ENCODE data around the gene B3GNT3. TPM values are rescaled to one million over a fixed set of nuclear protein-coding genes. Genes with fewer than 3 reads are reported as not detected.

The B3GNT3 gene
- polyA plus RNA-seq, 3 donors, result 0.55 to 3.1 (median 0.67) TPM

DNA sequence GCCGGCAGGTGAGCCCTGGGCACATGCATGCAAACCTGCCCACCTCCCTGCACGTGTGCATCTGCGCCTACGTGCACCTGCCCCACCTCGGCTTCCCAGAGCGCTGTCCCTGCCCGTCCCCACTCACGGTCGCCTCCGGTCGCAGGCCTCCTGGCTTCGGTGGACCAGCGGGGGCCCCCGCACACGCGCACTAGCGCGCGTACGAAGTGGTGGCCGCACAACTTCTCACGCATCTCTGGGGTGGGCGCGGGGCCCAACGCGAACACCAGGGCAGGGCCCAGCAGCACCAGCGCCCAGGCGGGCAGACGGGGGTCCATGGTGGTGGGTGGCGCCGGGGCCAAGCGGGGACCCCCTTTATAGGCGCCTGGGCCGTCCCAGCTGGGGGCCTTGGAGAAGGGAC, 26.3 kb downstream of the B3GNT3 start, which contains the start of gene INSL3:
Gene INSL3 (minus strand): TSS at position 330 of the 400 bp plus-strand sequence. CDS start 13 bp downstream, at position 317.
- no peak within 1 kb of the TSS for H3K27ac ChIP-seq (ENCODE audit: low read depth, low read length)

DNA sequence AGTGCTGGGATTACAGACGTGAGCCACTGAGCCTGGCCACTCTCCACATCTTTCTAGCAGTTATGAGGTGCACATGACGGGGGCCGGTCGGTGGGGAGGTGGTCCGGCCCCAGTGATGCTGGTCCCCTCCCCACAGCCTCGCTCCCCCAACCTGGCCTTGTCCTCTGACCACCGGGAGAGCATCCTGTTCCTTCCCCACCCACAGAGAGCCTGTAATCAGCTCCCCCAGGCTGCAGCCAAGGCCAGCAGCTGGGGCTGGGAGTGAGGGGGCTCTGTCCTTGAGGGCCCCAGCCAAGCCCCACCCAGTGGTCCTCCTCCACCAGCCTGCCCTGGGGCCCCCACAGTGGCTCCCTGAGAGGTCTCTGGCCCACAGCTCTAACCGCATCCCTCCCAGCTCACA, 29.4 kb downstream of the B3GNT3 start:
- WGBS, 3 donors, result 50 to 71% (median 58%) methylated on average over 8 of the region's 8 CpGs
- H3K27ac ChIP-seq (ENCODE audit: low read depth, low read length), result no peak overlapping the region

More for the DNA sequence above, 26.3 kb downstream of the B3GNT3 start, which contains the start of gene INSL3:
- 64 to 76% (median 65%) methylated on average over 34 of the region's 34 CpGs for WGBS, 3 donors

DNA sequence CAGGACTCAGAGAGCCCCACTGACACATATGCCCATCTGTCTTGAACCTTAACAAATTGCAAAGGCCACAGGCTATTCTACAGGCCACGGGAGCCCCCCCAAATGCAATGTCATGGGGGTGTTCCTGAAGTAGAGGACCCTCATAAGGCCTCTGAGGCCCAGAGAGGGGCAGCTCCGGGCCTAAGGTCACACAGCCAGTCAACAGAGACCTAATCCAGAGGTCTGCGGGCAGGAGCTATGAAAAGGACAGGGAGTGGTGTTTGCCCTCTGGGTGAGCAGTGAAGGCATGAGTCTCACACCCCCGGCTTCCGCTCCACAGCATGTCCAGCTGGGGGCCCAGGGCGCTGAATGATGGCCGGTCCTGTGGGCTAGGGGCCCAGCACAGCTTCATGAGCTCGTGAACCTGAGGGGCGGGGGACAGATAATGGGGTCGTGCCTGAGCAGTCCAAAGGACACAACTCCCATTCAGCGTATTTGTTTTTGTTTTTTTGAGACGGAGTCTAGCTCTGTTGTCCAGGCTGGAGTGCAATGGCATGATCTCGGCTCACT, 31.6 kb downstream of the B3GNT3 start:
- no peak overlapping the region for H3K27ac ChIP-seq (ENCODE audit: low read depth, low read length)
- 69 to 95% (median 89%) methylated on average over 13 of the region's 13 CpGs for WGBS, 3 donors

DNA sequence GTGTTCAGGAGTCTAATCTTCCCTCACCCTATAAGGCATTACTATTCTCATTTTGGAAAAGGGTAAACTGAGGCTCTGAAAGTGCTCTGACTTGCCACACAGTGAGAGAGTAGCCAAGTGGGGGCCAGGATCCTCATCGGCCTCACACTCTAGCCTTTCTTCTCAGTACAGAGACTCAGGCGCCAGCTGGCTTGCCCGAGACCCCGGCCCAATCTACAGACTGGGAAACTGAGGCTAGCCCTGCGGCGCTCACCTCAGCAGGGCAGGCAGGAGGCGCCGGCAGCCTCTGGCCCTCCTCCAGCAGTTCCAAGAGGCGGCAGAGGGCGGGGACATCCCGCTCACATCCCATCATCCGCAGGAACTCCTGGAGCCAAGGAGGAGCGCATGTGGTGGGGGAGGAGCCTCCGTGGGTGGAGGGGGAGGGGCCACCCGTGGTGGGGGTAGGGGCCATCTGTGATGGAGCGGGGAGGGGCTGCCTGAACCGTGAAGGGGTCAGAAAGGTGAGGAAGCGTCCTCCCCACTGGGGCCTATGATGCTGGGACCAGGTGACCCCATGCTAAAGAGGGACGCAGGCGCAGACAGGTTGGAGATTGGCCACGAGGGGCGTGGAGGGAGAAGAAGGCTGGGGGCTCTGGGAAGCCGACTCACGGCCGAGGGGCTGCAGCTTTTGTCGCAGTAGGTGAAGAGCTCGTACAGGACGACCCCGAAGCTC, 35.1 kb downstream of the B3GNT3 start:
- H3K27ac ChIP-seq (ENCODE audit: low read depth, low read length), result no peak overlapping the region
- 14 to 49% (median 45%) methylated on average over 29 of the region's 29 CpGs for WGBS, 3 donors

DNA sequence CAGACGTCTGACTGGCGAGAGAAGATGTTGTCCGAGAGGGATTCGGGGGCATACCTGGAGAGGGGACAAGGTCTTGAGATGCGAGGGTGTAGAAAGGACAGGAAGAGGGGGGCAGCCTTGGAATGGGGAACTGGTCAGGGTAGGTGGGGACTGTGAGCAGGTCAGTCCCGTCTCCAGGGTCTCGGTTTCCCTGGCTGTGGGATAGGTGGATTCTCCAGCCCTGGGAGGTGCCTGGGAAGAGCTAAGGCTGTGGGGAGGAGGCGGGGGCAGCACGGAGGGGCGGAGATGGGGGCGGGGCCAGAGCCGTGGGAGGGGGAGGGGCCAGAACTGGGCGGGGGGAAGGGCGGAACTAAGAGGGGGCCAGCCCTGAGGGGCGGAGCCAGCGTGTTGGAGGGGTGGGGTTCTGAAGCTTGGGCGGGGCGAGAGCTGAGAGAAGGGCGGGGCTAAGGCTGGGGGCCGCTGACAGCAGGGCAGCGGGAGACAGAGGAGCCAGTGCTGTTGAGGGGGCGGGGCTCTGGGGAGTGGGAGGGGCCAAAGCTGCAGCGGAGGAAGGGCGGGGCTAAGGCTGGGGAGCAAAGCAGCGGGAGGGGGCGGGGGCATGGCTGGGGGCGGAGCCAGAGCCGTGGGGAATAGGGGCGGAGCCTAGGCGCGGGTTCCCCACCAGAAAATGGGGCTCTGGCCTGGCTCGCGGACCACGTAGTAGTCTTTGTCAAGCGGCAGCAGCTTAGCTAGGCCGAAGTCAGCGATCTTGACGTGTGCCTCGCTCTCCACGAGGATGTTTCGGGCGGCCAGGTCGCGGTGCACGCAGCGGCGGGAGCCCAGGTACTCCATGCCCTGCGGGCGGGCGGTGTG, 35.9 kb downstream of the B3GNT3 start:
- H3K27ac ChIP-seq (ENCODE audit: low read depth, low read length), result no peak overlapping the region
- WGBS, 3 donors, result 8 to 56% (median 47%) methylated on average over 47 to 50 of the region's 50 CpGs

DNA sequence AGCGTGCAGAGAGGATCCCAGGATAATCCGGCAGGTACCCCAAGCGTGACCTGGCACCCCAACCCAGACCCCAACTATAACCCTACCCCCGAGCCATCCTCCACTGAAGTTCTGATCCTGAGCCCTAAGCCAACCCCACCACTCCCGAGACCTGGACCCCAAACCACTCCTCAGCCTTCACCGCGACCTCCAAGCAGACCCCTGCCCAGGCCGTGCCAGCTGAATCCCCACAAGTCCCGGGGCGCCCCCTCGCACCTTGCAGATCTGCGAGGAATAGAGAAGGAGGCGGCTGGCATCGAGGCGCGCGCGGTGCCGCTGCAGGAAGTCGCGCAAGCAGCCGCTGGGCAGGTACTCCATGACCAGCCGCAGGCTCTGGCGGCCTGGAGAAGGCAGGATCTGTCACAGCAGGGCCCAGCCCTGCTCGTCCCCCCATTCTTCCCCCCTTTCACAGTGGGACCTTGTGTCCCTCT, 36.5 kb downstream of the B3GNT3 start:
- 22 to 76% (median 66%) methylated on average over 25 of the region's 25 CpGs for WGBS, 3 donors
- no peak overlapping the region for H3K27ac ChIP-seq (ENCODE audit: low read depth, low read length)

DNA sequence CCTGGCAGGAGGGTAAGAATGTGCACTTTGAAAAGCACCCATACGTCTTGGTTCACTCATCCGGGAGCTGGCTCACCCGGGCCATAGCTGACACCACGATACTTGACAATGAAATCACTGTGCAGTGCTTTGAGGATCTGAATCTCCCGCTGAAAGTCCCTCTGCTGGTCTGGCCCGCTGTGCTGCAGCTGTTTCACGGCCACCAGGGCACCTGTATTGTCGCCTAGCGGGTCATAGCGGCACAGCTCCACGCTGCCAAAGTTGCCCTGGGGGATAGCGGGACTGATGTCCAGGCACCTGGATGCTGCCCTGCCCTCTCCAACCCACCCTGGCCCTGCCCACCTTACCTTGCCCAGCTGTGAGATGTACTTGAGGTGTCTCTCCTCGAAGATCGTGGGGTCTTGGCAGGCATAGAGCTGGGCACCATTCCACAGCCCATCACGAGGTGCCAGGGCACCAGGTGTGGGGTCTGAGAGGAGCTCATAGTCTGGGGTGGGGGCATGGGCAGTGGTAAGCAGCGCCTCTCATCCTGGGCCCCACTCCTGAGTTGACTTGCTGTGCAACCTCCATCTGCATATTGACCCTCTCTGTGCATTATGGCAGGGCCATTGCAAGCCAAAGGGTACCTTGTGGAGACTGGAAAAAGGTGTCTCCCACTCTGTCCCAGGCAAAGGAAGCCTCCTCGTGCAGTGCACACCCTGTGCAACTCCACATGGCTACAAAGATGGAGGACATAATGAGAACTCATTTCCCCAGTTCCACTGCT, 37.7 kb downstream of the B3GNT3 start:
- H3K27ac ChIP-seq (ENCODE audit: low read depth, low read length), result no peak overlapping the region
- 84 to 93% (median 89%) methylated on average over 17 of the region's 17 CpGs for WGBS, 3 donors

DNA sequence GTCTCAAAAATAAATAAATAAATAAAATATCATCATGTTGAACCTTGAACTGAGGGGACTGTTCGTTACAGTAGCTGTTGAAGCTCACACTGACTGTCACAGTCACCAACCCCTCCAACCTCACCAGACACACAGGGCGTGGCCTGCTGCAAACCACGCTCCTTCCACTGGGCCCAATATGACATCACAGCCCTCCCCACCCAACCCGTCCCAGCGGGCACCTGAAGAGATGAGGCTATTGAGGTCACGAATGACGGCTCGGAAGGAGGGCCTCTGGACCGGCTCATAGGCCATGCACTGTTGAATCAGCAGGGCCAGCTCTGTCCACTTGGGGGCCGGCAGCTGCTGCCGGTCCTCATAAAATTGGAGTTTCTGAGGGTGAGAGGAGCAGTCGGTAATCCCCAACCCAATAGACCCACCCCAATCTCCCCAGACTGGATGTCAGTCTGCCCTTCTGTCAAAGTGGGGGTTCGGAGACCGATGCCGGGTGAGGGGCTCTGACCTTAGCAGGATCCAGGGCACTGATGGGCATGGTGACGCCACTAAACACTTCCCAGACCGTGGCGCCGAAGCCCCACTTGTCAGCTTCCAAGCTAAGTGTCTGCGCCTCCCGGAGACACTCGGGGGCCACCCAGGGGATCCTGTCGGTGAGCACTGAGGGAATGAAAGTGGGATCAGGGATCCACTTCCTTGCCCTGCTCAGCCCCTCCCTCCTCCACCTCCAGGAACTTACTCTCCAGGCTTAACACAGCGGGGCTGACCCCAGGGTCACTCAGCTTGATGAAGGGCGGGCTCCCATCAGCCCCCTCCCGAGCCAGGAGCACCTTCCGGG, 39.6 kb downstream of the B3GNT3 start:
- WGBS, 3 donors, result 67 to 88% (median 85%) methylated on average over 27 of the region's 27 CpGs

DNA sequence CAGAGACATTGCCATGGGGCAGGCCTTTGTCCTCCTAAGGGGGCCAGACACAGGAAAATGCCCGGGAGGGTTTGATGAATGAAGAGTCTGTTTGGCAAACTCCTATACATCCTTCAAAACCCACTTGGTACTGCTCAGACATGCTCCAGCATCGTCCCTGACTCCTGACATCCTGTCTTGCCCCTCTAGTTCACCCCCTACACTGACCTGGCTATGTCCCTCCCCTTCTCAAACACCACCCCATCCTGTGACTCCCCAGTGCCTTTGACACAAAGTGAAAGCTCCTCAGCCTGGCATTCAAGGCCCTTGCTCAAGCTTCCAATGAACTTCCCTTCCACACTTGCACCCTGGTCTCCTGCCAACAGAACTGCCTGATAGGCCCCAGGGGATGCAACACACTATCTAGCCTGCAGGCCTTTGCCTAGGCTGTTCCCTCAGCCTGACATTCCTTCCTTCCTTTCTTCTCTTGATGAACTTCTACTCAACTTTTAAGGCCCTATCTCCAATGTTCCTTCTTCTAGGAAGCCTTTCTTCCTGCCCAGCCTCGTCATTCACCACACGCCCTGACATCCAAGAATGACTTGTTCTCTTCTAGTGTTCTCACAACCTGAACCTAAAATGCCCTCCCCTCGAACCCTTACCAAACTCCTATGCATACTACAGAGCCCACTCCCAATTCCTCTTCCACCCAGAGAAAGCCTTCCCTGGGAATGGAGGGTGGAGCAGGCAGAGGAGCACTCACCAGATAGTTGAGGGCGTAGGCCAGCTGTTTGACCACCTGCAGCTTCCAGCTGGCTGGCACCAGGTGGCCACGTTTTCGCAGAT, 40.5 kb downstream of the B3GNT3 start:
- 65 to 85% (median 74%) methylated on average over 8 of the region's 8 CpGs for WGBS, 3 donors
- no peak overlapping the region for H3K27ac ChIP-seq (ENCODE audit: low read depth, low read length)

More for the DNA sequence above, 39.6 kb downstream of the B3GNT3 start:
- H3K27ac ChIP-seq (ENCODE audit: low read depth, low read length), result no peak overlapping the region

DNA sequence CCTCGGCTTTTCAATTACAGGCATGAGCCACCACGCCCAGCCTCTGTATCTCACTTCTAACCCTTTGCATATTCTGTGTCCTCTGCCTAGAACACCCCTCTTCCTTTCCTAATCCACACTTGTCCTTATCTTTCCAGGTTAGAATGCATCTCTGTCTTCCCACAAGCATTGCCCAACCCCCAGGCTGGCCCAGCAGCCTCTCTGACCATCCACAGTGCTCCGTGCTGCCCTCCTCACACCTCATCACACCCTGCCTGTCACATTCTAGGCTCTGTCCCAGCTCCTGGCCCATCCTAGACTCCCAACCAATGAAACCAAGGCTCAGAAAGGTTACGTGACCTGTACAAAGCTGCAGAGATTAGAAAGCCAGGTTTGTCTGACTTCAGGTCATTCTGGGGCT, 41.6 kb downstream of the B3GNT3 start:
- H3K27ac ChIP-seq (ENCODE audit: low read depth, low read length), result no peak overlapping the region
- 43 to 85% (median 83%) methylated on average over 4 of the region's 4 CpGs for WGBS, 3 donors

DNA sequence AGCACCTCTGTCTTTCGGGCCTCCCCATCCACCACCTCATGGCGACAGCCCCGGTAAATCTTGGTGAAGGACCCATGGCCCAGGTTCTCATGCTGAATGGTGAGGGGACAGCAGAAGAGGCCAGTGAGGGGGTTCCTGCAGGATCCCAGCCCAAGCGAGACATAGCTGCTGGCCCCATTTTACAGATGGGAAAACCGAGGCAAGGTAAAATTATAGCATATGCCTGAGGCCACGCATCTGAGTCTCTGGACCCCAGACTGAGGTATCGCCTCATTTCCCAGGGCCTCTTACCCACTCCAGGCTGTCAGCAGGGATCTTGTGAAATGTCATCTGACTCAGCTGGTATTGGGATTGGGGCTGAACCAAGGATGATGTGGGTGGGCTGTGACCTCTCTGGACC, 43.0 kb downstream of the B3GNT3 start:
- H3K27ac ChIP-seq (ENCODE audit: low read depth, low read length), result no peak overlapping the region
- WGBS, 3 donors, result 81 to 97% (median 95%) methylated on average over 7 of the region's 7 CpGs

DNA sequence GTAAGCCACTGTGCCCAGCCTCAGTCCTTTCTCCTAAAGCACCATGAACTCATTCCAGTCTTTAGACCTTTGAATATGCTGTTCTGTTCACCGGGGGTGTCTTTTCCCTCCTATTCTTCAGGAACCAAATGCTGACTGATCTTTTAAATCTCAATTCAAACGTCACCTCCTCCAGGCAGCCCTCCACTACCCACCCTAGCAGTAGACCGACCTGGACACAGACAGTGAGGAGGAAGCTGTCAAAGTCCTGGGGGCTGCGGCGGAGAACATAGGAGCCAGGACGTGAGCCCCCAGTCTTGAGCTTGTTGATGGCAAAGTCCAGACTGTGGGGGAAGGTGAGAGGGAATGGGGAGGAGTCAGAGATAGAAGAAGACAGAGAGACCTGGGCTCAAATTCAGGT, 45.1 kb downstream of the B3GNT3 start:
- 72 to 92% (median 84%) methylated on average over 6 of the region's 6 CpGs for WGBS, 3 donors

DNA sequence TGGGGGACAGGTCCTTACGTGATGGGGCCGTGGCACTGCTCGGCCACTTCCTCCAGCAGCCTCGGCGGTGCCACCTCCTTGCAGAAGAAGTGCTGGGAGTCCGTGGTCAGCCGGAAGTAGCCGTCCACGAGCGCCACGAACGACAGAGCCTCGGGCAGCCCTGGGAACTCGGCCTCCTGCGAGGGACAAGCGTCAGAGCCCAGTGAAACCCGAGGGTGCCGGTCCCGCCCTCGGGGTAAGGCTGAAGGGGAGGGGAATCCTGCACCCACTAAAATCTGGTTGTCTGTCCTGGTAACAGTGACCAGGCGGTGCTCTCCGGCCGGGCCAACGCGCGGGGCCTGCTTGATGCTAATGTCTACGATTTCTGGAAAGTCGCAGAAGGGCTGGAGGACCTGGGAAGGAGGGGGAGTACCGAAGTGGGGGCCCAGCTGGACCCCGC, 46.5 kb downstream of the B3GNT3 start:
- WGBS, 3 donors, result 10 to 52% (median 39%) methylated on average over 25 to 30 of the region's 30 CpGs
- H3K27ac ChIP-seq (ENCODE audit: low read depth, low read length), result no peak overlapping the region

More for the DNA sequence above, 45.1 kb downstream of the B3GNT3 start:
- H3K27ac ChIP-seq (ENCODE audit: low read depth, low read length), result no peak overlapping the region

DNA sequence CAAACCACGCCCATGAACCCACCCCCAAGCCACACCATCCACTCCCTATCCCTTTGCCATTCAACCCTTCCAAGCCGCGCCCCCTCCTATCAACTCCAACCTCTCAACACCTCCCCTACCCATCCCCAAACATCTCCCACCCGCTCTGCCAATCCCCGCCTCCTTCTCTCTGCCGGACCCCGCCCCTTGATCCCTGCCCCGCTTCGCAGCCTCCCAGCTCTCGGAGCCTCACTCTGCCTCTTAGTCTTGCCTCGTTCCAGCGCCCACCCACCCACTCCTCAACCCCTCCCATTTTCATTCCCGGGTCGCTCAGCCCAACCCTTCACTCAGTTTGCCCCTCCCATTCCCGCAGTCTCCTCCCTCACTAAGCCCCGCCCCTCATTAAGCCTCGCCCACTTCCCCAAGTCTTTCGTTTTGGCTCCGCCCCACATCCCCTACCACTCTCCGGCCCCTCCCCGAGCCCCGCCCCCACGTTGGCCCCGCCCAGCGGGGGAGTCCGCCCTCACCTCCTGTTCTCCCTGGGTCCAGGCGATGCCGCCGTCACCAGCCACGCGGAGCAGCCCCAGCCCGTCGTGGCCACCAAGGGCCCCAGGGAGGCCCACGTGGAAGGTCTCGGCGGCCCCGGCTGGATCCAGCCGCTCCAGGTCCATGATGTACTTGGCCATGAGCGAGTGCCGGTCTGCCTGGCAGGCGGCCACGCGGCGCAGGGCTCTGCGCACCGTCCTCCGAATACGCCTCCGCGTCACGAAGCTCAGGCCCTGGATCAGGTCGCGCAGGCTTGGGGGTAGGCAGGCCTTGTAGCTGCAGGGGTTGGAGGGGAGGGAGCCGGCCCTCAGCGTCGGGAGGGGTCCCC, 47.1 kb downstream of the B3GNT3 start:
- H3K27ac ChIP-seq (ENCODE audit: low read depth, low read length), result no peak overlapping the region
- WGBS, 3 donors, result 14 to 54% (median 43%) methylated on average over 55 to 56 of the region's 56 CpGs

DNA sequence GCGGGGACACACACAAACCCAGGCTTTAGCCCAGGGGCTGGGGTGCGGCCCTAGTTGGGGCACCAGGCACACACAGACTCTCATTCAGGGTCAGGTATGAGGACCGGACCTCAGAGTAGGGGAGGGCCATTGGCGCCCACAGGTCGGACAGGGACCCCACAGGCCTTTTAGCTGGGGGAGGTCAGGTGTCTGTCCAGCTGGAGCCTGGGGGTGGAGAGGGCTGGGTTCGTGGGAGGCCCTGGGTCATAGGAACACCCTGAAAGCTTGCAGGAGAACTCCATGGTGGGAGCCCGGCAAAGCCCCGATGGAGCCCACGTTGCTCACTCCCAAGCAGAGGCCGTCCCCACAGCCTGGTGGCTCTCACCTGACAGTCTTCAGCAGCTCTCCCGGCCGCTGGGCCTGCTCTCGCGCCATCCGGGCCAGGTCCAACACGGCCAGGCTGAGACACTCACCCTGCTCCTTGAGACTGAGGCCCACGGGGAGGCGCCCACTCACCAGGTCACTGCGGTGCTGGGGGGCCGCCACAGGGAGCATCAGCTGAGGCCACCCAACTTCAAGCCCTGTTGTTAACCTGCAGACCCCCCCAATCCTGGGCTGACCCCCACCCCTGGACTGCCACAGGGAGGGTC, 47.8 kb downstream of the B3GNT3 start:
- 51 to 84% (median 78%) methylated on average over 20 of the region's 20 CpGs for WGBS, 3 donors
- H3K27ac ChIP-seq (ENCODE audit: low read depth, low read length), result no peak overlapping the region
